Kidney (tissue), 14 donors: ENCODE results near the gene CAPN12. TPM values are rescaled to one million over a fixed set of nuclear protein-coding genes. Genes with fewer than 3 reads are reported as not detected.

Source experiments
- DNase-seq, 5 donors: peaks; one replicate each; pipeline ENCODE4 v3.0.0-alpha.2; 2013 to 2020
- FAIRE-seq: peaks from 2 replicates; lab custom pipeline; 2012; peaks lifted over from hg19 to GRCh38; lab: Jason Lieb, UNC
- H3K27ac ChIP-seq, 2 donors: one replicate each; pipeline ENCODE4 v1.7.0; 2013; ENCODE audit warnings: low read depth in 2 of 2, low read length in 2 of 2, inconsistent platforms in 1 of 2
- H3K27me3 ChIP-seq: one replicate; pipeline ENCODE4 v1.7.1; 2013; ENCODE audit warnings: low read length, inconsistent platforms; ENCODE audit not compliant: control insufficient read depth, insufficient read depth
- H3K36me3 ChIP-seq, 3 donors: one replicate each; pipeline versions ENCODE4 v1.7.0 to v1.7.1; 2013; ENCODE audit warnings: low read length in 3 of 3, control low read depth in 1 of 3, inconsistent platforms in 1 of 3; ENCODE audit not compliant: insufficient read depth in 3 of 3, control insufficient read depth in 2 of 3
- H3K4me1 ChIP-seq, 3 donors: one replicate each; pipeline versions ENCODE4 v1.7.0 to v1.7.1; 2013; ENCODE audit warnings: low read length in 3 of 3, inconsistent platforms in 1 of 3, low read depth in 1 of 3; ENCODE audit not compliant: control insufficient read depth in 2 of 3, insufficient read depth in 2 of 3
- H3K4me3 ChIP-seq, 3 donors: one replicate each; pipeline versions ENCODE4 v1.7.0 to v1.8.1; 2013; ENCODE audit warnings: low read length in 3 of 3, control low read depth in 1 of 3, inconsistent platforms in 1 of 3
- H3K9ac ChIP-seq, 3 donors: one replicate each; pipeline versions ENCODE4 v1.7.0 to v1.7.1; 2013; ENCODE audit warnings: low read length in 3 of 3, control low read depth in 1 of 3, inconsistent platforms in 1 of 3
- H3K9me3 ChIP-seq, 3 donors: one replicate each; pipeline versions ENCODE4 v1.7.0 to v1.7.1; 2013; ENCODE audit warnings: low read length in 3 of 3, control low read depth in 1 of 3, inconsistent platforms in 1 of 3; ENCODE audit not compliant: control insufficient read depth in 2 of 3, insufficient read depth in 1 of 3
- intact Hi-C: fragments of 100-400 bp; cut with DNase I; formaldehyde crosslinking; loops from one replicate; pipeline ENCODE4 v1.11.1; 2022
- polyA plus RNA-seq: library from polyadenylated mRNA; stranded (reverse); fragments of 350-450 nt; fragmentation: Illumina TruSeq; extraction: RNeasy Lipid Tissue Mini Kit (QIAGEN cat#74804); gene quantifications from one replicate; pipeline ENCODE4 v1.2.3, GENCODE V29; 2014; ENCODE audit warnings: low read depth, low replicate concordance; ENCODE audit not compliant: insufficient read depth
- total RNA-seq: library from RNA; stranded (reverse); fragmentation: NEBNext Ultra II Directional; extraction: Animal tissue kit (Norgen Biotek cat#: 25700); gene quantifications from one replicate; pipeline ENCODE4 v1.2.1, GENCODE V29; 2021
- TF ChIP-seq, protein P1 (sequence below): IDR thresholded peaks from 3 replicates; pipeline ENCODE4 v1.5.1; 2012; ENCODE audit warnings: mild to moderate bottlenecking, moderate library complexity, borderline replicate concordance; ENCODE audit not compliant: insufficient read depth; ENCODE audit errors: extremely low read depth
- donor health status: control.
- donor health status: control.
- donor health status: control.
- donor health status: control.
- donor health status: control.
- donor health status: DM: yes; HTN: yes; CAD: no.
- donor health status: Normal renal cell carcinoma (clear cell type).

CAPN12 gene
- total and polyA plus RNA-seq, 2 donors from 2014 or later = 27.1 to 31.1 TPM

DNA sequence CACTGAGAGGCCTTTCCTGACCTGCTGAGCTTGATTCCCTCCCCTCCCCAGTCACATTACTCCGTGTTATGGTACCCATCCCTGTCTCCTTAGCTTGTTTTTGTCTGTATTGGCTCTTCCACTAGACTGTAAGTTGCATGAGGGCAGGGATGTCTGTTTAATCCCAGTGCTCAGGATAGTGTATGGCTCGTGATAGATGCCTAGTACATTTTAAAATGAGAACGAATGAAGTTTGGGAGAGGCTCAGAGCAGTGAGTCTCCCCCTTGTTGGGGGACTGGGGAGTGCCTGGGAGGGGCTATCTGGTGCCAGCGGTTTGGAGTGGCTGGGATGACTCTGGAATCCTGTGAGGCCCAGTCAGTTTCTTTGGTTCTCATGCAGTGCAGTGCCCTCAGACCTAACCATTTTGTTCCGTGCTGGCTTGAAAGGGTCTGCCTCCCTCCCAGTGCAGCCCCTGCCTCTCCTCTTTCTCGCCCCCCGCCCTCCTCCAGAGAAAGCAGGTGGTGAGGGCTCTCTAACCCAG is 61.3 kb downstream of the CAPN12 start:
- TF ChIP-seq, protein P1, sequence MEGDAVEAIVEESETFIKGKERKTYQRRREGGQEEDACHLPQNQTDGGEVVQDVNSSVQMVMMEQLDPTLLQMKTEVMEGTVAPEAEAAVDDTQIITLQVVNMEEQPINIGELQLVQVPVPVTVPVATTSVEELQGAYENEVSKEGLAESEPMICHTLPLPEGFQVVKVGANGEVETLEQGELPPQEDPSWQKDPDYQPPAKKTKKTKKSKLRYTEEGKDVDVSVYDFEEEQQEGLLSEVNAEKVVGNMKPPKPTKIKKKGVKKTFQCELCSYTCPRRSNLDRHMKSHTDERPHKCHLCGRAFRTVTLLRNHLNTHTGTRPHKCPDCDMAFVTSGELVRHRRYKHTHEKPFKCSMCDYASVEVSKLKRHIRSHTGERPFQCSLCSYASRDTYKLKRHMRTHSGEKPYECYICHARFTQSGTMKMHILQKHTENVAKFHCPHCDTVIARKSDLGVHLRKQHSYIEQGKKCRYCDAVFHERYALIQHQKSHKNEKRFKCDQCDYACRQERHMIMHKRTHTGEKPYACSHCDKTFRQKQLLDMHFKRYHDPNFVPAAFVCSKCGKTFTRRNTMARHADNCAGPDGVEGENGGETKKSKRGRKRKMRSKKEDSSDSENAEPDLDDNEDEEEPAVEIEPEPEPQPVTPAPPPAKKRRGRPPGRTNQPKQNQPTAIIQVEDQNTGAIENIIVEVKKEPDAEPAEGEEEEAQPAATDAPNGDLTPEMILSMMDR = no peak
- Histone ChIP-seq H3K4me3 (peak overlapping the region in 1 of 3 donors; percentile 40), H3K9me3 (no peaks in the 10 kb centered on the region), H3K27me3 (no peaks in the 10 kb centered on the region), H3K27ac (peak overlapping the region; percentile 100), H3K9ac (peak overlapping the region in 2 of 3 donors; percentile 68 to 95), H3K4me1 (peaks cover 5 to 92% (median 78%) of the 10 kb centered on the region in 3 donors), H3K36me3 (peaks cover 0 to 6% (median 2%) of the 10 kb centered on the region in 3 donors)
- DNase-seq (no peak), FAIRE-seq (no peak)
- intact Hi-C loops = no loop called here

DNA sequence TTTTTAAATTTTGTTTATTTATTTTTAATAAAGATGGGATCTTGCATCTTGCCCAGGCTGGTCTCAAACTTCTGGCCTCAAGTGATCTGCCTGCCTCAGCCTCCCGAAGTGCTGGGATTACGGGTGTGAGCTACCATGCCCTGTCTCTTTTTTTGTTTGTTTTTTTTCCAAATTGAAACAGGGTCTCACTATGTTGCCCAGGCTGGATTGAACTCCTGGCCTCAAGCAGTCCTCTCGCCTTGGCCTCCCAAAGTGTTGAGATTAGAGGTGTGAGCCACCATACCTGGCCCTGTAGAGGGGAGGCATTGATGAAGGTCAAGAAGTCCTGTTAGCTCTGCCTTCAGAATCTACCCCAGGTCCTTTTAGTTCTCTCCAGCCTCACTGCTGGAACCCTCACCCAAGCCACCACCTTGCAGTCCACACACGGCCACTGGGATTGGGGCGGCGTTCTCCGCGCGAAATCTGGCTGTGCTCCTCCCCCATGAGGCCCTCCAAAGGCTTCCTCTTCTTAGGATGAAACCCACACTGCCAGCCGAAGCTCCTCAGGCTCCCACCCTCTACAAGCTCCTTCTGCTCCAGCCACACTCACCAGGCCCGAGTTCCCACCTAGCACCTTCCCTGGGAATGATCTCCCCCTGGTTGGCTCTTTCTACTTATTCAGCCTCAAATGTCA is 61.9 kb downstream of the CAPN12 start:
- no peak for FAIRE-seq
- Histone ChIP-seq H3K27me3 (no peaks in the 10 kb centered on the region), H3K27ac (peak overlapping the region; percentile 100), H3K9ac (peak overlapping the region in 1 of 3 donors; percentile 95), H3K4me1 (peaks cover 5 to 88% (median 79%) of the 10 kb centered on the region in 3 donors), H3K9me3 (no peaks in the 10 kb centered on the region), H3K4me3 (no peak overlapping the region), H3K36me3 (peaks cover 0 to 8% (median 2%) of the 10 kb centered on the region in 3 donors)
- intact Hi-C loops = no loop called here
- no peak for DNase-seq
- TF ChIP-seq, protein P1 = no peak

Other genes starting within 250 kb of the CAPN12 start
- gene MAP4K1, start 126.5 kb downstream of the CAPN12 start, total RNA-seq = 17.7 TPM
- 3.9 TPM for gene MAP4K1, start 126.5 kb downstream of the CAPN12 start, polyA plus RNA-seq
- 259 TPM for gene EIF3K, start 125.3 kb downstream of the CAPN12 start, total RNA-seq
- 723 TPM for gene EIF3K, start 125.3 kb downstream of the CAPN12 start, polyA plus RNA-seq
- gene ACTN4, start 96.8 kb downstream of the CAPN12 start, total RNA-seq = 606 TPM
- 231 TPM for gene ACTN4, start 96.8 kb downstream of the CAPN12 start, polyA plus RNA-seq
- 1.3 TPM for gene LGALS7, start 29.0 kb upstream of the CAPN12 start, total RNA-seq
- gene LGALS7, start 29.0 kb upstream of the CAPN12 start, polyA plus RNA-seq = not detected
- not detected for gene LGALS7B, start 44.7 kb upstream of the CAPN12 start, total RNA-seq
- gene LGALS7B, start 44.7 kb upstream of the CAPN12 start, polyA plus RNA-seq = 3.7 TPM
- gene LGALS4, start 68.5 kb upstream of the CAPN12 start, total RNA-seq = 12.2 TPM
- gene LGALS4, start 68.5 kb upstream of the CAPN12 start, polyA plus RNA-seq = 1.2 TPM
- gene ECH1, start 87.3 kb upstream of the CAPN12 start, total RNA-seq = 167 TPM
- gene ECH1, start 87.3 kb upstream of the CAPN12 start, polyA plus RNA-seq = 534 TPM
- 278 TPM for gene HNRNPL, start 105.5 kb upstream of the CAPN12 start, total RNA-seq
- 168 TPM for gene HNRNPL, start 105.5 kb upstream of the CAPN12 start, polyA plus RNA-seq
- gene RINL, start 133.8 kb upstream of the CAPN12 start, total RNA-seq = 13.0 TPM
- gene RINL, start 133.8 kb upstream of the CAPN12 start, polyA plus RNA-seq = 9.5 TPM
- gene SIRT2, start 155.1 kb upstream of the CAPN12 start, total RNA-seq = 36.0 TPM
- 56.9 TPM for gene SIRT2, start 155.1 kb upstream of the CAPN12 start, polyA plus RNA-seq
- gene NFKBIB, start 155.5 kb upstream of the CAPN12 start, total RNA-seq = 23.2 TPM
- 37.6 TPM for gene NFKBIB, start 155.5 kb upstream of the CAPN12 start, polyA plus RNA-seq
- gene CCER2, start 167.7 kb upstream of the CAPN12 start, total RNA-seq = 0.47 TPM
- not detected for gene CCER2, start 167.7 kb upstream of the CAPN12 start, polyA plus RNA-seq
- gene SARS2, start 186.3 kb upstream of the CAPN12 start, total RNA-seq = 30.6 TPM
- gene SARS2, start 186.3 kb upstream of the CAPN12 start, polyA plus RNA-seq = 34.8 TPM
- gene MRPS12, start 186.5 kb upstream of the CAPN12 start, total RNA-seq = 28.5 TPM
- gene MRPS12, start 186.5 kb upstream of the CAPN12 start, polyA plus RNA-seq = 110 TPM
- 32.3 TPM for gene FBXO17, start 231.3 kb upstream of the CAPN12 start, total RNA-seq
- 44.3 TPM for gene FBXO17, start 231.3 kb upstream of the CAPN12 start, polyA plus RNA-seq